Karpas-422 (cell line): ENCODE measurements around the gene NAT14. TPM values are rescaled to one million over a fixed set of nuclear protein-coding genes. Genes with fewer than 3 reads are reported as not detected.

ENCODE experiments used
- DNase-seq: peaks from one replicate; pipeline ENCODE4 v3.0.0-alpha.2; 2015
- H2AFZ ChIP-seq: fragments of 200-600 bp; sonication (generic); 2 replicates; pipeline ENCODE4 v1.6.1; 2014; ENCODE audit warnings: antibody characterized with exemption, low read length, mixed read lengths
- H3K27ac ChIP-seq: fragments of 200-600 bp; sonication (generic); 2 replicates; pipeline ENCODE4 v1.5.1; 2014; ENCODE audit warnings: mild to moderate bottlenecking, low read length, moderate library complexity
- H3K27me3 ChIP-seq: fragments of 200-600 bp; sonication (generic); 2 replicates; pipeline ENCODE4 v1.6.1; 2014; ENCODE audit warnings: low read length, mixed read lengths
- H3K36me3 ChIP-seq: fragments of 200-600 bp; sonication (generic); 2 replicates; pipeline ENCODE4 v1.6.1; 2014; ENCODE audit warnings: low read length, mixed read lengths; ENCODE audit not compliant: insufficient read depth
- H3K4me1 ChIP-seq: fragments of 200-600 bp; sonication (generic); 2 replicates; pipeline ENCODE4 v1.6.1; 2014; ENCODE audit warnings: mild to moderate bottlenecking, low read length, mixed read lengths
- H3K4me2 ChIP-seq: fragments of 200-600 bp; sonication (generic); 2 replicates; pipeline ENCODE4 v1.6.1; 2014; ENCODE audit warnings: low read length, low read depth, mild to moderate bottlenecking; ENCODE audit not compliant: poor library complexity, severe bottlenecking
- H3K4me3 ChIP-seq: fragments of 200-600 bp; sonication (generic); 2 replicates; pipeline ENCODE4 v1.5.1; 2014; ENCODE audit warnings: mild to moderate bottlenecking, antibody characterized with exemption, low read length, mixed read lengths
- H3K79me2 ChIP-seq: fragments of 200-600 bp; sonication (generic); 2 replicates; pipeline ENCODE4 v1.6.1; 2014; ENCODE audit warnings: mild to moderate bottlenecking, low read length, mixed read lengths
- H3K9ac ChIP-seq: fragments of 200-600 bp; sonication (generic); 2 replicates; pipeline ENCODE4 v1.6.0; 2014; ENCODE audit warnings: low read length
- H3K9me2 ChIP-seq: fragments of 200-600 bp; sonication (generic), shearing (Covaris generic); replicated peaks from 2 replicates; pipeline ENCODE4 v1.6.0; 2014; ENCODE audit warnings: mild to moderate bottlenecking, low read length, moderate library complexity; ENCODE audit not compliant: insufficient read depth
- H3K9me3 ChIP-seq: fragments of 300-700, 200-600 bp; sonication (generic); 2 replicates; pipeline ENCODE4 v1.6.1; 2014; ENCODE audit warnings: low read length, mixed read lengths
- H4K20me1 ChIP-seq: fragments of 200-600 bp; sonication (generic); 2 replicates; pipeline ENCODE4 v1.6.1; 2014; ENCODE audit warnings: mild to moderate bottlenecking, antibody characterized with exemption, low read length, low read depth; ENCODE audit not compliant: insufficient read depth
- total RNA-seq: library from RNA; depleted of rRNA; stranded (reverse); fragments of >200 nt; shearing (Covaris generic); gene quantifications from 2 replicates; pipeline ENCODE4 v1.2.3, GENCODE V29; 2014; ENCODE audit warnings: low replicate concordance

Gene NAT14
- total RNA-seq, 1 experiment from 2014 or later = 29.7 TPM

DNA sequence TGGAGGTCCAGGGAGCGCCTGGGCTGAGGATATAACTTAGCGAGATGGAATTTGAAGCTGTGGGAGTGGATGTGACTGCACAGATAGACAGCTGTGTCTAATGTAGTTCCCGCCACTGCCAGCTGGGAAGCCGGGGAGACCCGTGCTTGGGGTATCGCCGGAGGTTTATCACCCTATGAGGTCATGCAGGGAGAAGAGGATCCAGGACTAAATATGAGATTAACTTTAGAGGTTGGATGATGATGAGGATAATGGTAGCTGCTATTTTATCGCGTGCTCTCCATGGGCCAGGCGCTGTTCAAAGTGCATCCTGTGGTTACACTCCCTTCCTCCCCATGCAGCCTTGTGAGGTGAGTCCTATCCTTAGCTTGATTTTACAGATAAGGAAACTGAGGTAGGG is 23.1 kb downstream of the NAT14 start:
- Histone ChIP-seq H3K4me1 (peaks cover 5% of the 10 kb centered on the region), H3K36me3 (no peaks in the 10 kb centered on the region), H3K4me2 (no peak overlapping the region), H3K4me3 (no peak overlapping the region), H3K79me2 (no peaks in the 10 kb centered on the region), H3K9me2 (no peaks in the 10 kb centered on the region), H2AFZ (no peak overlapping the region), H3K9me3 (no peaks in the 10 kb centered on the region), H4K20me1 (no peaks in the 10 kb centered on the region), H3K27me3 (0 out of 2 replicates have a peak, but pooled peaks cover 3% of the 10 kb centered on the region), H3K27ac (no peak overlapping the region), H3K9ac (no peak overlapping the region)
- no peak for DNase-seq

GRCh38 chr19:55516878-55517620 is 32.1 kb downstream of the NAT14 start:
- DNase-seq = peak; percentile 98
- no peaks in the 10 kb centered on the region for H3K36me3 ChIP-seq
- H3K4me1 ChIP-seq = peaks cover 9% of the 10 kb centered on the region
- H3K9ac ChIP-seq = peak overlapping the region; percentile 58
- peak overlapping the region; percentile 91 for H2AFZ ChIP-seq
- no peaks in the 10 kb centered on the region for H3K9me2 ChIP-seq
- H3K79me2 ChIP-seq = no peaks in the 10 kb centered on the region
- no peaks in the 10 kb centered on the region for H3K9me3 ChIP-seq
- peak overlapping the region; percentile 66 for H3K4me2 ChIP-seq
- H3K4me3 ChIP-seq = peak overlapping the region; percentile 60
- no peaks in the 10 kb centered on the region for H3K27me3 ChIP-seq
- no peak overlapping the region for H3K27ac ChIP-seq
- H4K20me1 ChIP-seq = no peaks in the 10 kb centered on the region

- H3K27me3 ChIP-seq = no peaks in the 10 kb centered on the region
- peaks cover 9% of the 10 kb centered on the region for H3K4me1 ChIP-seq
- H3K4me3 ChIP-seq = no peak overlapping the region
- DNase-seq = no peak
- no peak overlapping the region for H3K27ac ChIP-seq
- H3K4me2 ChIP-seq = no peak overlapping the region
- no peaks in the 10 kb centered on the region for H3K9me3 ChIP-seq
- no peaks in the 10 kb centered on the region for H3K79me2 ChIP-seq
- no peaks in the 10 kb centered on the region for H3K9me2 ChIP-seq
- H2AFZ ChIP-seq = no peak overlapping the region
- no peaks in the 10 kb centered on the region for H4K20me1 ChIP-seq
- no peaks in the 10 kb centered on the region for H3K36me3 ChIP-seq
- H3K9ac ChIP-seq = no peak overlapping the region
Measured at GRCh38 chr19:55519451-55520311, 34.7 kb downstream of the NAT14 start.

GRCh38 chr19:55520691-55521292 is 35.8 kb downstream of the NAT14 start:
- no peaks in the 10 kb centered on the region for H3K9me3 ChIP-seq

DNA sequence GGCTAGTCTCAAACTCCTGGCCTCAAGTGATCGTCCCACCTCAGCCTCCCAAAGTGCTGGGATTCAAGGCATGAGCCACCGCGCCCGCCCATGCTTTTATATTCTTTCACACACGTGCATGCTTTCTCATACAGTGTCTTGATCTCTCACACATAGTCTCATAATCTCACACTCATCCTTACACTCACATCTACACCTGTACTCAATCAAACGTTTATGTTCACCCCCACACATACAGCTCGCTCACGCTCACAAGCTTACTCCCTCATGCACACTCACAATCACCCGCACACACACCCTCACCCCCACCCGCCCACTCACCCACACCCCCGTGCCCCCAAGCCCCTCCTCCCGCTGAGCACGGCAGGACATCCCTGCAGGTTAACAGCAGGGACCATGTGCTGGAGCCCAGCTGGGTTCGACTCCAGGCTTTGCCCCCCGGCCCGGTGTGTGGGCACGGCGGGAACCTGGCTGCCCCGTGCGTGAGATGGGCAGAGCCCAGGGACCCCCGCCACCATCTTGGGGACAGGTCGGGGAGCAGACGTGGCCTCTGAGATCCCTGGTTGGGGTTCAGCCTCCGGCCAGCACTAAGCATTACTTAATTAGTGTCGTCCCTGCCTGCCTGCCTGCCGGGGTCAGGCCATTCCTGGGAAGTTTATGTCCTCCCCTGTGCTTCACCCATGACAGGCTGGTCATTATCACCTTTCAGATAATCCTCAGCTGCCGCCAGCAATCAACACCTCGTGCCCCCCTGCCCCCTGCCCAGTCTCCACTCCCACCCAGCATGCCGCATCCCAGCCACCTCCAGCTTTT is 40.5 kb downstream of the NAT14 start:
- no peaks in the 10 kb centered on the region for H3K27me3 ChIP-seq
- no peak overlapping the region for H3K9ac ChIP-seq
- no peak overlapping the region for H3K4me2 ChIP-seq
- no peak overlapping the region for H3K4me3 ChIP-seq
- H3K4me1 ChIP-seq = no peaks in the 10 kb centered on the region
- no peaks in the 10 kb centered on the region for H3K79me2 ChIP-seq
- no peak overlapping the region for H2AFZ ChIP-seq
- H3K27ac ChIP-seq = no peak overlapping the region
- no peaks in the 10 kb centered on the region for H3K9me2 ChIP-seq
- H4K20me1 ChIP-seq = no peaks in the 10 kb centered on the region
- DNase-seq = no peak
- peaks cover 6% of the 10 kb centered on the region; the same call in 1 of the 2 replicates for H3K9me3 ChIP-seq
- H3K36me3 ChIP-seq = no peaks in the 10 kb centered on the region

More at GRCh38 chr19:55520691-55521292, 35.8 kb downstream of the NAT14 start:
- Histone ChIP-seq H3K4me2 (no peak overlapping the region), H2AFZ (no peak overlapping the region), H3K27me3 (no peaks in the 10 kb centered on the region), H3K9me2 (no peaks in the 10 kb centered on the region), H4K20me1 (no peaks in the 10 kb centered on the region), H3K4me1 (peaks cover 9% of the 10 kb centered on the region), H3K9ac (no peak overlapping the region), H3K4me3 (no peak overlapping the region), H3K27ac (no peak overlapping the region), H3K36me3 (no peaks in the 10 kb centered on the region), H3K79me2 (no peaks in the 10 kb centered on the region)
- no peak for DNase-seq

- Histone ChIP-seq H3K4me1 (no peaks in the 10 kb centered on the region), H3K27me3 (no peaks in the 10 kb centered on the region), H3K79me2 (no peaks in the 10 kb centered on the region), H4K20me1 (no peaks in the 10 kb centered on the region), H3K9ac (no peak overlapping the region), H2AFZ (no peak overlapping the region), H3K27ac (no peak overlapping the region), H3K9me3 (peaks cover 6% of the 10 kb centered on the region; the same call in 1 of the 2 replicates), H3K36me3 (no peaks in the 10 kb centered on the region), H3K4me3 (no peak overlapping the region), H3K9me2 (no peaks in the 10 kb centered on the region), H3K4me2 (no peak overlapping the region)
- DNase-seq = no peak
Measured at GRCh38 chr19:55526216-55527196, 41.5 kb downstream of the NAT14 start.
